GM23338 (cell line): ENCODE results near the gene PTCHD1. TPM values are rescaled to one million over a fixed set of nuclear protein-coding genes. Genes with fewer than 3 reads are reported as not detected.
A peak's percentile ranks its signal among the peaks of the same experiment; 100 is the strongest.

Experiments
- ATAC-seq: fragments of 200-7000 bp; cut with Tn5 transposase; 3 replicates; pipeline ENCODE4 v1.9.1; 2020
- DNase-seq: peaks from one replicate; pipeline ENCODE4 v3.0.0-alpha.2; 2015; ENCODE audit warnings: low spot score
- H2AFZ ChIP-seq: fragments of 200-600 bp; sonication (generic); 2 replicates; pipeline ENCODE4 v1.8.0; 2016; ENCODE audit warnings: antibody characterized with exemption, mild to moderate bottlenecking, moderate library complexity
- H3F3A ChIP-seq: fragments of 200-600 bp; sonication (generic); replicated peaks from 2 replicates; pipeline ENCODE4 v1.8.0; 2017; ENCODE audit warnings: antibody characterized with exemption, mixed run types, low read depth
- H3K27ac ChIP-seq: fragments of 200-600 bp; sonication (generic); 2 replicates; pipeline ENCODE4 v1.6.1; 2016; ENCODE audit warnings: low read depth
- H3K27me3 ChIP-seq: fragments of 200-600 bp; sonication (generic); 2 replicates; pipeline ENCODE4 v1.8.0; 2016; ENCODE audit warnings: mild to moderate bottlenecking, mixed run types, moderate library complexity; ENCODE audit not compliant: insufficient read depth
- H3K36me3 ChIP-seq: fragments of 200-600 bp; sonication (generic); 2 replicates; pipeline ENCODE4 v1.8.0; 2016; ENCODE audit warnings: mild to moderate bottlenecking; ENCODE audit not compliant: insufficient read depth
- H3K4me1 ChIP-seq: fragments of 200-600 bp; sonication (generic); 2 replicates; pipeline ENCODE4 v1.8.0; 2016; ENCODE audit warnings: mild to moderate bottlenecking, moderate library complexity; ENCODE audit not compliant: insufficient read depth
- H3K4me2 ChIP-seq: fragments of 200-600 bp; sonication (generic); 2 replicates; pipeline ENCODE4 v1.7.1; 2017; ENCODE audit warnings: mixed run types
- H3K4me3 ChIP-seq: fragments of 200-600 bp; sonication (generic); 2 replicates; pipeline ENCODE4 v1.6.1; 2016; ENCODE audit warnings: mixed run types
- H3K79me2 ChIP-seq: fragments of 200-600 bp; sonication (generic); replicated peaks from 2 replicates; pipeline ENCODE4 v1.8.0; 2017; ENCODE audit warnings: mild to moderate bottlenecking; ENCODE audit not compliant: insufficient read depth
- H3K9me2 ChIP-seq: fragments of 200-600 bp; sonication (generic); 2 replicates; pipeline ENCODE4 v1.8.0; 2017; ENCODE audit not compliant: insufficient read depth
- H4K20me1 ChIP-seq: fragments of 200-600 bp; sonication (generic); replicated peaks from 2 replicates; pipeline ENCODE4 v1.8.0; 2017; ENCODE audit warnings: mild to moderate bottlenecking; ENCODE audit not compliant: insufficient read depth
- H3K27ac Mint-ChIP-seq: 2 replicates; pipeline ENCODE4 v1.8.0; 2020; ENCODE audit warnings: inconsistent platforms, mild to moderate bottlenecking, moderate library complexity, mixed read lengths
- H3K27me3 Mint-ChIP-seq: 3 replicates; pipeline ENCODE4 v1.8.0; 2022; ENCODE audit warnings: low read depth, mild to moderate bottlenecking, moderate library complexity, mixed read lengths, inconsistent platforms; ENCODE audit not compliant: insufficient read depth, poor library complexity
- H3K36me3 Mint-ChIP-seq: 3 replicates; pipeline ENCODE4 v1.8.0; 2021; ENCODE audit warnings: low read depth, mild to moderate bottlenecking, inconsistent platforms, moderate library complexity, mixed read lengths
- H3K4me1 Mint-ChIP-seq: 3 replicates; pipeline ENCODE4 v1.8.0; 2020; ENCODE audit warnings: mild to moderate bottlenecking, inconsistent platforms, mixed read lengths
- H3K4me3 Mint-ChIP-seq: 3 replicates; pipeline ENCODE4 v1.8.0; 2021; ENCODE audit warnings: moderate library complexity, mild to moderate bottlenecking, inconsistent platforms, mixed read lengths
- H3K9me3 Mint-ChIP-seq: 3 replicates; pipeline ENCODE4 v1.8.0; 2020; ENCODE audit warnings: moderate library complexity, mild to moderate bottlenecking, inconsistent platforms, mixed read lengths
- EZH2 ChIP-seq: fragments of 200-600 bp; sonication (generic); IDR thresholded peaks from one replicate; pipeline ENCODE4 v1.8.0; 2017; ENCODE audit warnings: antibody characterized with exemption, mild to moderate bottlenecking, low read depth; ENCODE audit not compliant: unreplicated experiment
- EZH2phosphoT487 ChIP-seq: fragments of 200-600 bp; sonication (generic); IDR thresholded peaks from one replicate; pipeline ENCODE4 v1.8.1; 2018; ENCODE audit warnings: antibody characterized with exemption; ENCODE audit not compliant: unreplicated experiment
- STAT1 ChIP-seq: IDR thresholded peaks from one replicate; pipeline ENCODE4 v1.6.1; 2016; ENCODE audit warnings: antibody characterized with exemption; ENCODE audit not compliant: unreplicated experiment
- ZNF331 ChIP-seq: fragments of 250-450 bp; sonication (Bioruptor Pico); IDR thresholded peaks from 2 replicates; pipeline ENCODE4 v1.5.0; 2020; ENCODE audit warnings: low read depth, mild to moderate bottlenecking, moderate library complexity
- polyA plus RNA-seq: library from polyadenylated mRNA; unstranded; fragments of >200 nt; fragmentation: Nextera tagmentation; extraction: Ambion mirVana; gene quantifications from 2 replicates; pipeline ENCODE4 v1.2.1, GENCODE V29; 2016
- total RNA-seq: library from RNA; depleted of rRNA; stranded (reverse); fragments of >200 nt; shearing (Covaris generic); gene quantifications from 2 replicates; pipeline ENCODE4 v1.2.3, GENCODE V29; 2014
- TF ChIP-seq, protein P1 (sequence below): IDR thresholded peaks from one replicate; pipeline ENCODE4 v1.6.1; 2018; ENCODE audit warnings: antibody characterized with exemption; ENCODE audit not compliant: unreplicated experiment
- TF ChIP-seq, protein P2 (sequence below), 2 experiments: fragments of 200-600 bp in 1 of 2; sonication (generic) in 1 of 2; conservative IDR thresholded peaks; 2 replicates each; pipeline versions ENCODE4 v1.5.1 to v1.6.1; 2016 to 2017; ENCODE audit warnings: antibody characterized with exemption in 2 of 2, low read depth in 2 of 2, mild to moderate bottlenecking in 2 of 2, moderate library complexity in 1 of 2
- TF ChIP-seq, protein P3 (sequence below): IDR thresholded peaks from 2 replicates; pipeline ENCODE4 v1.6.1; 2016; ENCODE audit warnings: antibody characterized with exemption

PTCHD1 gene
- total and polyA plus RNA-seq, 2 experiments from 2014 or later = 1.5 to 1.9 TPM

DNA sequence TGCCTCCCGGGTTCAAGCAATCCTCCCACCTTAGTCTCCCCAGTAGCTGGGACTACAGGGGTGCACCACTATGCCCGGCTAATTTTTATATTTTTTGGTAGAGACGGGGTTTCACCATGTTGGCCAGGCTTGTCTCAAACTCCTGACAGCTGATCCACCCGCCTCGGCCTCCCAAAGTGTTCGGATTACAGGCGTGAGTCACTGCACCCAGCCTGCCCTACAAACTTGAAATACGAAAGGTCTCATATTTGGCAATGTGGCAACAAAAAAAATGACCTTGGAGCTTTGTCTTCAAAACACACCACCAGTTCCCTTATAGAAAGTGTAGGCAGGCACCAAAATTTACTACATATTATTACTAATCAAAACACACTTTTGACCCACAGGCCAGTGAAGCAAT, 22.9 kb upstream of the PTCHD1 start (continued):
- TF ChIP-seq ZNF331 (CRISPR knock-in tag) = no peak
- no peak for TF ChIP-seq EZH2

DNA sequence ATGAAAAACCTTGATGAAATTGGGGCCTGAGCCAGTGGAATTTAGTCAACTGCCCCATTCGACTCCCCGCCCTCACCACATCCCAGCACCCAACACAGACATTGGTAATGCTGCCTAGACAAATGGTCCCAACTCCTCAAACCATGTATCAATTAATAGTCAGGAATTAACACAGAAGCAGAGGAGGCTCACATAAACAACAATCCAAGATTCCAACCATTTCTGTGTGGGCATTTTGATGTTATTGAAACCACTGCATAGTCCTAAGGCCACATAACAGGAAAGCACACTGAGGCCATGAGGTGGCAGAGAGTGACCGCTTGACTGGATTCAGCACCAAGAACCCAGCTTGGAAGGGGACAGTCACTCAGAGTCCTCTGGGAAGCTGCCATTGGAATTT, 22.5 kb upstream of the PTCHD1 start:
- H2AFZ ChIP-seq = no peak overlapping the region
- no peak overlapping the region for H3K27ac Mint-ChIP-seq
- no peak overlapping the region for H3K4me3 ChIP-seq
- H3K36me3 Mint-ChIP-seq = no peaks in the 10 kb centered on the region
- H3K9me2 ChIP-seq = no peaks in the 10 kb centered on the region
- no peaks in the 10 kb centered on the region for H3K36me3 ChIP-seq
- no peaks in the 10 kb centered on the region for H3K27me3 ChIP-seq
- no peaks in the 10 kb centered on the region for H3K4me1 Mint-ChIP-seq
- H3K9me3 Mint-ChIP-seq = no peaks in the 10 kb centered on the region
- TF ChIP-seq STAT1 (no peak), EZH2phosphoT487 (no peak)
- TF ChIP-seq, protein P1, sequence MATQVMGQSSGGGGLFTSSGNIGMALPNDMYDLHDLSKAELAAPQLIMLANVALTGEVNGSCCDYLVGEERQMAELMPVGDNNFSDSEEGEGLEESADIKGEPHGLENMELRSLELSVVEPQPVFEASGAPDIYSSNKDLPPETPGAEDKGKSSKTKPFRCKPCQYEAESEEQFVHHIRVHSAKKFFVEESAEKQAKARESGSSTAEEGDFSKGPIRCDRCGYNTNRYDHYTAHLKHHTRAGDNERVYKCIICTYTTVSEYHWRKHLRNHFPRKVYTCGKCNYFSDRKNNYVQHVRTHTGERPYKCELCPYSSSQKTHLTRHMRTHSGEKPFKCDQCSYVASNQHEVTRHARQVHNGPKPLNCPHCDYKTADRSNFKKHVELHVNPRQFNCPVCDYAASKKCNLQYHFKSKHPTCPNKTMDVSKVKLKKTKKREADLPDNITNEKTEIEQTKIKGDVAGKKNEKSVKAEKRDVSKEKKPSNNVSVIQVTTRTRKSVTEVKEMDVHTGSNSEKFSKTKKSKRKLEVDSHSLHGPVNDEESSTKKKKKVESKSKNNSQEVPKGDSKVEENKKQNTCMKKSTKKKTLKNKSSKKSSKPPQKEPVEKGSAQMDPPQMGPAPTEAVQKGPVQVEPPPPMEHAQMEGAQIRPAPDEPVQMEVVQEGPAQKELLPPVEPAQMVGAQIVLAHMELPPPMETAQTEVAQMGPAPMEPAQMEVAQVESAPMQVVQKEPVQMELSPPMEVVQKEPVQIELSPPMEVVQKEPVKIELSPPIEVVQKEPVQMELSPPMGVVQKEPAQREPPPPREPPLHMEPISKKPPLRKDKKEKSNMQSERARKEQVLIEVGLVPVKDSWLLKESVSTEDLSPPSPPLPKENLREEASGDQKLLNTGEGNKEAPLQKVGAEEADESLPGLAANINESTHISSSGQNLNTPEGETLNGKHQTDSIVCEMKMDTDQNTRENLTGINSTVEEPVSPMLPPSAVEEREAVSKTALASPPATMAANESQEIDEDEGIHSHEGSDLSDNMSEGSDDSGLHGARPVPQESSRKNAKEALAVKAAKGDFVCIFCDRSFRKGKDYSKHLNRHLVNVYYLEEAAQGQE = no peak
- TF ChIP-seq, protein P2, sequence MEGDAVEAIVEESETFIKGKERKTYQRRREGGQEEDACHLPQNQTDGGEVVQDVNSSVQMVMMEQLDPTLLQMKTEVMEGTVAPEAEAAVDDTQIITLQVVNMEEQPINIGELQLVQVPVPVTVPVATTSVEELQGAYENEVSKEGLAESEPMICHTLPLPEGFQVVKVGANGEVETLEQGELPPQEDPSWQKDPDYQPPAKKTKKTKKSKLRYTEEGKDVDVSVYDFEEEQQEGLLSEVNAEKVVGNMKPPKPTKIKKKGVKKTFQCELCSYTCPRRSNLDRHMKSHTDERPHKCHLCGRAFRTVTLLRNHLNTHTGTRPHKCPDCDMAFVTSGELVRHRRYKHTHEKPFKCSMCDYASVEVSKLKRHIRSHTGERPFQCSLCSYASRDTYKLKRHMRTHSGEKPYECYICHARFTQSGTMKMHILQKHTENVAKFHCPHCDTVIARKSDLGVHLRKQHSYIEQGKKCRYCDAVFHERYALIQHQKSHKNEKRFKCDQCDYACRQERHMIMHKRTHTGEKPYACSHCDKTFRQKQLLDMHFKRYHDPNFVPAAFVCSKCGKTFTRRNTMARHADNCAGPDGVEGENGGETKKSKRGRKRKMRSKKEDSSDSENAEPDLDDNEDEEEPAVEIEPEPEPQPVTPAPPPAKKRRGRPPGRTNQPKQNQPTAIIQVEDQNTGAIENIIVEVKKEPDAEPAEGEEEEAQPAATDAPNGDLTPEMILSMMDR (conservative IDR thresholded peaks at IDR 0.05; ENCODE audit: low read depth in 2 of 2) = 0 out of 4 replicates have a peak, but pooled peaks of 1 of the 2 experiments have one; percentile 1
- H3F3A ChIP-seq = no peaks in the 10 kb centered on the region
- H3K4me3 Mint-ChIP-seq = no peak overlapping the region
- ATAC-seq (no peak), DNase-seq (no peak)
- no peaks in the 10 kb centered on the region for H3K4me1 ChIP-seq
- no peak overlapping the region for H3K27ac ChIP-seq
- H3K79me2 ChIP-seq = no peaks in the 10 kb centered on the region
- peaks cover 2% of the 10 kb centered on the region for H3K27me3 Mint-ChIP-seq
- no peak overlapping the region for H3K4me2 ChIP-seq
- H4K20me1 ChIP-seq = no peaks in the 10 kb centered on the region

DNA sequence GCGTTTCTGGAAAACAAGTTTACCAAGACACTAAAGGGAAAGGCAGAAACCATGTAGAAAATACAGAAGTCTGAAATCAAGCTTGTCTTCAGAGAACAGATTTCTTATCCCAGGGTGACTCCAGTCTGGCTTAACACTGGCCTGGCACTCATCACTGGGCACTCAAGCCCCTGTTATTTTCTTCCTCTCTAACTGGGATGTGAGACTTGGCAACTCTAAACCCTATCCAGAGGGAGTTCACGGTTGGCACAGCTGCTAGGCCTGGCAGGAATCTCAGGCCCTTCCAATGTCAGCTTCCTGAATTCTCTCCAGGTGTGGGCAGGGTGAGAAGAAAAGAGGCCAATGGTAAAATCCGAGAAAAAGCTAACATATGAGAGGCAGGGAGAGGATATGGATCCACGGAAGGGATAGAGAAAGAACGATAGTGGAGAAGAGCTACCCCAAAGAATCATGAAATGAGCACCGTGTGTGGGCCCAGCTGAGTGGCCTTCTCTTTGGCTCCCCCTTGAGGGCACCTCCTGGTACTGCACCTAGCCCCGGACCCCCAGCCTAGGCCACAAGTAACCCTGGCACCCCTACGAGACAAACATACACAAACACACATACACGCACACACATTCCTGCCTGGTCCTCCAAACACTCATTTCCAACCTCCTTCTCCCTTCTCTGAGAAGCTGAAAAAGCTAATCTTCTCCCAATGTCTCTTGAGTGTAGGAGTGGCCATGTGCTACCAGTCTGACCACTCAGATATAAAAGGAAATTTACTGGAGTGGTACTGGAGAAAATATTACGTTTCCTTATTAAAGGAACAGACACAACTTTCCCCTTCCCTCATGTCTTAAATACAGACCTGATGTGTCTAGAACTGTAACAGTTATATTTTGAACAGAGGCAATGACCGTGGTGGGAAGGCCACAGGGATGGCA, 16.6 kb upstream of the PTCHD1 start:
- H3K79me2 ChIP-seq = no peaks in the 10 kb centered on the region
- TF ChIP-seq, protein P1 = no peak
- TF ChIP-seq, protein P2 (conservative IDR thresholded peaks at IDR 0.05; ENCODE audit: low read depth in 2 of 2) = peak; percentile 65 to 77
- TF ChIP-seq, protein P3, sequence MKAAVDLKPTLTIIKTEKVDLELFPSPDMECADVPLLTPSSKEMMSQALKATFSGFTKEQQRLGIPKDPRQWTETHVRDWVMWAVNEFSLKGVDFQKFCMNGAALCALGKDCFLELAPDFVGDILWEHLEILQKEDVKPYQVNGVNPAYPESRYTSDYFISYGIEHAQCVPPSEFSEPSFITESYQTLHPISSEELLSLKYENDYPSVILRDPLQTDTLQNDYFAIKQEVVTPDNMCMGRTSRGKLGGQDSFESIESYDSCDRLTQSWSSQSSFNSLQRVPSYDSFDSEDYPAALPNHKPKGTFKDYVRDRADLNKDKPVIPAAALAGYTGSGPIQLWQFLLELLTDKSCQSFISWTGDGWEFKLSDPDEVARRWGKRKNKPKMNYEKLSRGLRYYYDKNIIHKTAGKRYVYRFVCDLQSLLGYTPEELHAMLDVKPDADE = no peak
- ATAC-seq = peak; percentile 88
- H3K4me1 ChIP-seq = no peaks in the 10 kb centered on the region
- H2AFZ ChIP-seq = no peak overlapping the region
- DNase-seq = peak; percentile 53
- H4K20me1 ChIP-seq = no peaks in the 10 kb centered on the region
- H3K4me2 ChIP-seq = no peak overlapping the region
- no peak overlapping the region for H3K4me3 Mint-ChIP-seq
- no peaks in the 10 kb centered on the region; the same call in 2 of the 3 replicates for H3K9me3 Mint-ChIP-seq
- H3K27me3 Mint-ChIP-seq = peaks cover 3% of the 10 kb centered on the region
- no peak overlapping the region for H3K27ac ChIP-seq
- no peaks in the 10 kb centered on the region for H3K36me3 ChIP-seq
- H3K4me3 ChIP-seq = no peak overlapping the region
- H3K27me3 ChIP-seq = no peaks in the 10 kb centered on the region
- H3K27ac Mint-ChIP-seq = no peak overlapping the region
- H3K36me3 Mint-ChIP-seq = no peaks in the 10 kb centered on the region
- H3F3A ChIP-seq = no peaks in the 10 kb centered on the region
- no peaks in the 10 kb centered on the region for H3K9me2 ChIP-seq
- H3K4me1 Mint-ChIP-seq = no peaks in the 10 kb centered on the region
